ENCODE measurements around the gene RIN1.
"Not testable (repeated sequence)": the region's sequence is repeated elsewhere in the genome, so short reads cannot be mapped to it uniquely, and the experiment has no call there.

Gene RIN1

DNA sequence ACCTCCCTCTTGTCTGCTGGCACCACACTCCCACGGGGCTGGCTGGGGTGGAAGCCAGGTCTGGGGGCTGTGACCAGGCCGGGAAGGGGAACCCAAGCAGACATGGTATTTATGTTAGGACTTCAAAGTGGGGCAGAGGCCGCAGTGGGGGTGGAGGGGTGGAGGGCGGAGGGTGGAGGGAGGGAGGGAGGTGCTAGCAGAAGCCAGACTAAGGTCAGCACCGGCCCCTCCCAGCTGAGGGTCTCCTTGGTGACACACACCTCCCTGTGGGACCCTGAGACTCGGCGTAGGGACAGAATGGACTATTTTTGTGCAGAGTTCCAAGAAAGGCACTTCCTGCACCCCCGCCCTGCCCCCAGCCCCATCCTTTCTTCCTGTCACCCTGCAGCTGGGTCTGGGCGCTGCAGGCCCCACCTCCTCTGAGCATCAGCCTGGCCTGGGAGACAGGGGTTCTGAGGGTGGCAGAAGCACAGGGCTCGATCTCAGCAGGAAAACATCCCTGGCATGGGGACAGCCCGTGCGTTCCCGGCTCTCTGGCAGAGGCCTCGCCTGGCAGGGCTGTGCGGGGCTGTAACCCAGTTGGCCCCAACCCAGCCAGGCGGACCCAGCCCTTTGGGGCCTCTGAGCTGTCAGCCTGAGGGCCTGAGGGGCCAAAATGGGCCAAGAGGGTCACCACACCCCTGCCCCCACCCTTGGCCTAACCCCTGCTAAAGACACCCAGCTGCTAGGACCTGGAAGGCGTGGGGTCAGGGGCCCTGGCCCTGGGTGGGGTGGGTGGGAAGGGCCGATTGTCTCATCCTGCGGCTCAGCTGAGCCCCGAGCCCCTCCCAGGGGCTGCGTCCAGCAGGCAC, 9.7 kb downstream of the RIN1 start:
- no peaks in the 10 kb centered on the region for H3K79me2 ChIP-seq (ENCODE audit: control insufficient read depth, insufficient read depth, low read length, unreplicated experiment)
- H3K36me3 ChIP-seq (ENCODE audit: insufficient read depth, low read length): no peaks in the 10 kb centered on the region
- peaks cover 67% of the 10 kb centered on the region for H3K4me1 ChIP-seq (ENCODE audit: control insufficient read depth, insufficient read depth, low read length, unreplicated experiment)
- H3K27me3 ChIP-seq (ENCODE audit: insufficient read depth, low read length): no peaks in the 10 kb centered on the region
- peak overlapping the region; percentile 86 for H3K27ac ChIP-seq (ENCODE audit: low read depth, low read length)
- no peak overlapping the region for H3K4me3 ChIP-seq (ENCODE audit: low read depth, low read length)
- no peak overlapping the region for H2AFZ ChIP-seq (ENCODE audit: low read length, unreplicated experiment)

DNA sequence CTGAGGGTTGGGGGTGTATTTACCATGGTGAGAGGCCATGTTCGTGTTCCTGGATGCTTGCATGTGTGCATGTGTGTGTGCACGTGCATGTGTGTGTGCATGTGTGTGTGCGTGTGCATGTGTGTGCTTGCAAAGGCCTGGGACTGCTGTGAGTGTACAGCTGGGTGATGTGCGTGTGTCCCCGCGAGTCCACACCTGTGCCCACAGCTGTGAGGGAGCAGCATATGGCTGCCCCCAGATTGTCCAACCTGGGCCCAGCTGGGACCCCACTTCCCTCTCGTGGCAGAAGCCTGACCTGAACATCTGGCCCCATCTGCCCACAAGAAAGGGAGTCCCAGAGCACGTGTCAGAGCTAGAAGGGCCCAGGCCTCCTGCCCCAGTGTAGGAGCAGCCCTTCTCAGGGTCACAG, 11.0 kb downstream of the RIN1 start:
- no peak overlapping the region for H2AFZ ChIP-seq (ENCODE audit: low read length, unreplicated experiment)
- H3K36me3 ChIP-seq (ENCODE audit: insufficient read depth, low read length): no peaks in the 10 kb centered on the region
- peak overlapping the region; percentile 86 for H3K27ac ChIP-seq (ENCODE audit: low read depth, low read length)
- H3K4me1 ChIP-seq (ENCODE audit: control insufficient read depth, insufficient read depth, low read length, unreplicated experiment): peaks cover 68% of the 10 kb centered on the region
- no peak overlapping the region for H3K4me3 ChIP-seq (ENCODE audit: low read depth, low read length)
- H3K79me2 ChIP-seq (ENCODE audit: control insufficient read depth, insufficient read depth, low read length, unreplicated experiment): no peaks in the 10 kb centered on the region
- H3K27me3 ChIP-seq (ENCODE audit: insufficient read depth, low read length): no peaks in the 10 kb centered on the region

DNA sequence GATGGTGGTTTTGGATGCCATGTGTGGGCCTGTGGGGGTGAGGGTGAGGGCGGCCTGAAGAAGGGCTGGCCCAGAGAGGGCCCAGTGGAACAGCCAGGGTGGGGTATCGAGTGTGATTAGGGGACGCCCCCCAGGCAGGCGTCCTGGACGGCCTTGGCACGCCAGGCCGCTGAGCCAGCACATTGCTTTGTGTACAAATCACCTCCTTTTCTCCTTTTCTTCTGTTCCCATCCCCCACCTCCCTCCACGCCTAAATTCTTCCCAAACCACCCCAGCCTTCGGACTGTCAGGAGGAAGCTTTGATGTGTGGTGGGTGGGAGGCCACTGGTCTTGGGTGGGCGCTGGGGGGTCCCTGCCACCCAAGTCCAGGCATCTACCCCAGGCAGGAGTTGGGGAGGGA, 11.6 kb downstream of the RIN1 start:
- no peaks in the 10 kb centered on the region for H3K79me2 ChIP-seq (ENCODE audit: control insufficient read depth, insufficient read depth, low read length, unreplicated experiment)
- no peaks in the 10 kb centered on the region for H3K36me3 ChIP-seq (ENCODE audit: insufficient read depth, low read length)
- H3K4me3 ChIP-seq (ENCODE audit: low read depth, low read length): no peak overlapping the region
- no peaks in the 10 kb centered on the region for H3K27me3 ChIP-seq (ENCODE audit: insufficient read depth, low read length)
- H2AFZ ChIP-seq (ENCODE audit: low read length, unreplicated experiment): no peak overlapping the region
- peaks cover 68% of the 10 kb centered on the region for H3K4me1 ChIP-seq (ENCODE audit: control insufficient read depth, insufficient read depth, low read length, unreplicated experiment)
- peak overlapping the region; percentile 14; the same call in 1 of the 2 replicates for H3K27ac ChIP-seq (ENCODE audit: low read depth, low read length)

DNA sequence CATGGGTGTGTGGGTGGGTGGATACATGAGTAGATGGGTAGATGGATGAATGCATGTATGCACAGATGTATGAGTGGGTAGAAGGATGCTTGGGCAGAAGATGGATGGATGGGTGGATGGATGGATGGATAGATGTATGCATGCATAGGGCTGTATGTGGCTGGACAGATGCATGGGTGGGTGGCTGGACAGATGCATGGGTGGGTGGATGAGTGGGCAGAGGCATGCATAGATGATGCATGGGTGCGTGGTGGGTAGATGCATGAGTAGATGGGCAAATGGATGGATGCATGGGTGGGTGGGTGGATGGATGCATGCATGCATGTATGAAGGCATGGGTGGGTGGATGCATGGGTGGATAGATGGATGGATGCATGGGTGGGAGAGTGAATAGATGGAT, 12.6 kb downstream of the RIN1 start:
- H3K4me3 ChIP-seq (ENCODE audit: low read depth, low read length): no peak overlapping the region
- no peaks in the 10 kb centered on the region for H3K27me3 ChIP-seq (ENCODE audit: insufficient read depth, low read length)
- no peaks in the 10 kb centered on the region for H3K36me3 ChIP-seq (ENCODE audit: insufficient read depth, low read length)
- H2AFZ ChIP-seq (ENCODE audit: low read length, unreplicated experiment): no peak overlapping the region
- no peak overlapping the region for H3K27ac ChIP-seq (ENCODE audit: low read depth, low read length)
- no peaks in the 10 kb centered on the region for H3K79me2 ChIP-seq (ENCODE audit: control insufficient read depth, insufficient read depth, low read length, unreplicated experiment)
- peaks cover 71% of the 10 kb centered on the region for H3K4me1 ChIP-seq (ENCODE audit: control insufficient read depth, insufficient read depth, low read length, unreplicated experiment)

DNA sequence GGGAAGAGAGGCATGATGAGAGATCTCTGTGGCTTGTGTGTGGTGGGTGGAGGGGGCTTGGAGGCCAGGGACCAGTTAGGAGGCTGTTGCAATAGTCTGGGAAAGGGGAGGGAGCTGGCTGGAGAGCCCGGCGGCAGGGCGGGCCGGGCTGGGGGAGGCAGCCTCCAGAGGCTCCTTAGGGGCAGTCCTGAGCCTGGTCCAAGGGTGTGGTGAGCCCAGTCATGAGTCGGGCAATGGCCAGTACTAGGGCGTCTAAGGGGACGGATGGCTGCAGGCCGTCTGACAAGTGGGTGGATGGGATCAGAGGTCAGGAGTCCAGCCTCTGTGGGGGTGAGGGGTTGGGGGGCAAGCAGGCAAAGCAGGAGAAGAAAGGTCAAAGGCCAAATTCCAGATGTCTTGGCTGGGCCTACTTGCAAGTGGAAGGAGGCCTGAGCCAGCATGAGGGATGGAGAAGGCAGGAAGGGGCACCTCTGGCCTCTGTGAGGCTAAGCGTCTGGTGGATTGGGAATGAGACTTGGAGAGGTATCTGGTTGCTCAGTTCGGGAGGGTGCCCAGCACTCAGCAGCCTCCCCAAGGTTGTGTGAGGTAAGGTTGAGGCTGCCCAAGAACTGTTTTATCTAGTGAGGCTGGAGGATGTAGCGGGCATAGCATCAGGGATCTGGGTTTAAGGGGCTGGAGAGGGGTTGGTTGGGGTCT, 13.4 kb downstream of the RIN1 start:
- Histone ChIP-seq H3K36me3 (ENCODE audit: insufficient read depth, low read length) (no peaks in the 10 kb centered on the region), H3K27ac (ENCODE audit: low read depth, low read length) (peak overlapping the region; percentile 59), H3K79me2 (ENCODE audit: control insufficient read depth, insufficient read depth, low read length, unreplicated experiment) (no peaks in the 10 kb centered on the region), H3K4me1 (ENCODE audit: control insufficient read depth, insufficient read depth, low read length, unreplicated experiment) (peaks cover 71% of the 10 kb centered on the region), H3K4me3 (ENCODE audit: low read depth, low read length) (no peak overlapping the region), H2AFZ (ENCODE audit: low read length, unreplicated experiment) (peak overlapping the region; percentile 81), H3K27me3 (ENCODE audit: insufficient read depth, low read length) (no peaks in the 10 kb centered on the region)

DNA sequence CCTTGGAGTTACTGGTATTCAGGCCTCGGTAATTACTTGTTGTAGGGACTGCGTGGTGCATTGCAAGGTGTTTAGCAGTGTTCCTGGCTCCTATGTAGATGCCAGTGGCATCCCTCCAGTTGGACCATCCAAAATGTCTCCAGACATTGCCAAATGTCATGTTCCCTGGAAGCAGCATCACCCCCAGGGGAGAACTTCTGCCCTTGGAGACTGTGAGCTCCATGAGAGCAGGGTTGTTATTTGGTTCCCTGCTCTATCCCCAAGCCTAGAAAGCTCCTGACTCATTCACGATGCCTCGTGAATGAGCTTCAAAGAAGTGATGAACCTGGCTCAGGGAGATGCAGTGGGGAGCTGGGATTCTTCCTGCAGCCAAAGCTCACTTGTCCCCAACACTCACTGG, 14.6 kb downstream of the RIN1 start:
- Histone ChIP-seq H3K4me1 (ENCODE audit: control insufficient read depth, insufficient read depth, low read length, unreplicated experiment) (peaks cover 67% of the 10 kb centered on the region), H3K27me3 (ENCODE audit: insufficient read depth, low read length) (no peaks in the 10 kb centered on the region), H3K36me3 (ENCODE audit: insufficient read depth, low read length) (no peaks in the 10 kb centered on the region), H3K27ac (ENCODE audit: low read depth, low read length) (no peak overlapping the region), H2AFZ (ENCODE audit: low read length, unreplicated experiment) (no peak overlapping the region), H3K4me3 (ENCODE audit: low read depth, low read length) (no peak overlapping the region), H3K79me2 (ENCODE audit: control insufficient read depth, insufficient read depth, low read length, unreplicated experiment) (peaks cover 2% of the 10 kb centered on the region)

DNA sequence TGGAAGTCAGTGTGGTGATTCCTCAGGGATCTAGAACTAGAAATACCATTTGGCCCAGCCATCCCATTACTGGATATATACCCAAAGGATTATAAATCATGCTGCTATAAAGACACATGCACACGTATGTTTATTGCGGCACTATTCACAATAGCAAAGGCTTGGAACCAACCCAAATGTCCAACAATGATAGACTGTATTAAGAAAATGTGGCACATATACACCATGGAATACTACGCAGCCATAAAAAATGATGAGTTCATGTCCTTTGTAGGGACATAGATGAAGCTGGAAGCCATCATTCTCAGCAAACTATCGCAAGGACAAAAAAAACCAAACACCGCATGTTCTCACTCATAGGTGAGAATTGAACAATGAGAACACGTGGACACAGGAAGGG, 15.5 kb downstream of the RIN1 start:
- H3K79me2 ChIP-seq (ENCODE audit: control insufficient read depth, insufficient read depth, low read length, unreplicated experiment): peaks cover 11% of the 10 kb centered on the region

DNA sequence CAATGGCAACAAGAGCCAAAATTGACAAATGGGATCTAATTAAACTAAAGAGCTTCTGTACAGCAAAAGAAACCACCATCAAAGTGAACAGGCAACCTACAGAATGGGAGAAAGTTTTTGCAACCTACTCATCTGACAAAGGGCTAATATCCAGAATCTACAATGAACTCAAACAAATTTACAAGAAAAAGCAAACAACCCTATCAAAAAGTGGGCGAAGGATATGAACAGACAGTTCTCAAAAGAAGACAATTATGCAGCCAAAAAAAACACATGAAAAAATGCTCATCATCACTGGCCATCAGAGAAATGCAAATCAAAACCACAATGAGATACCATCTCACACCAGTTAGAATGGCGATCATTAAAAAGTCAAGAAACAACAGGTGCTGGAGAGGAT, 15.9 kb downstream of the RIN1 start:
- H3K36me3 ChIP-seq (ENCODE audit: insufficient read depth, low read length); H2AFZ ChIP-seq (ENCODE audit: low read length, unreplicated experiment); H3K4me3 ChIP-seq (ENCODE audit: low read depth, low read length); H3K27me3 ChIP-seq (ENCODE audit: insufficient read depth, low read length); H3K27ac ChIP-seq (ENCODE audit: low read depth, low read length): not testable (repeated sequence)
- Histone ChIP-seq H3K79me2 (ENCODE audit: control insufficient read depth, insufficient read depth, low read length, unreplicated experiment) (peaks cover 15% of the 10 kb centered on the region), H3K4me1 (ENCODE audit: control insufficient read depth, insufficient read depth, low read length, unreplicated experiment) (peaks cover 56% of the 10 kb centered on the region)

More for the DNA sequence above, 15.5 kb downstream of the RIN1 start:
- not testable (repeated sequence) for H3K36me3 ChIP-seq (ENCODE audit: insufficient read depth, low read length); H3K4me3 ChIP-seq (ENCODE audit: low read depth, low read length); H3K27ac ChIP-seq (ENCODE audit: low read depth, low read length); H2AFZ ChIP-seq (ENCODE audit: low read length, unreplicated experiment); H3K27me3 ChIP-seq (ENCODE audit: insufficient read depth, low read length)
- H3K4me1 ChIP-seq (ENCODE audit: control insufficient read depth, insufficient read depth, low read length, unreplicated experiment): peaks cover 59% of the 10 kb centered on the region

DNA sequence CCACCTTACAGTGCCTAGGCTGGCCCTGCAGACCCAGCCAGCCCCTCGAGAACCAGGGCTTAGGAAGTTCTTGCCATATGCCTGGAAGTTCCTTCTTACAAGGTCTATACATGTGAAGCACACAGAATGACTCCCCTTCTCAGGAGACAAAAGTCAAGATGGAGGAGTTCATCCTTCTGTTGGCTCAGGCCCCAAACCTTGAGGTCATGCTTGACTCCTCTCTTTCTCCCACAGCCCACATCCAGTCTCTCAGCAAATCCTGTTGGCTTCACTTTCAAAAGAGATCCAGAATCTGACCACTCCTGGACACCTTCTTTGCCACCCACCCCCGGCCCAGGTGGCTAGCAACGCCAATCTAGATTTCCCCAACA, 17.6 kb downstream of the RIN1 start:
- Histone ChIP-seq H2AFZ (ENCODE audit: low read length, unreplicated experiment) (peak overlapping the region; percentile 66), H3K27ac (ENCODE audit: low read depth, low read length) (peak overlapping the region; percentile 97), H3K4me3 (ENCODE audit: low read depth, low read length) (no peak overlapping the region), H3K36me3 (ENCODE audit: insufficient read depth, low read length) (no peaks in the 10 kb centered on the region), H3K27me3 (ENCODE audit: insufficient read depth, low read length) (no peaks in the 10 kb centered on the region), H3K4me1 (ENCODE audit: control insufficient read depth, insufficient read depth, low read length, unreplicated experiment) (peaks cover 51% of the 10 kb centered on the region), H3K79me2 (ENCODE audit: control insufficient read depth, insufficient read depth, low read length, unreplicated experiment) (peaks cover 32% of the 10 kb centered on the region)

DNA sequence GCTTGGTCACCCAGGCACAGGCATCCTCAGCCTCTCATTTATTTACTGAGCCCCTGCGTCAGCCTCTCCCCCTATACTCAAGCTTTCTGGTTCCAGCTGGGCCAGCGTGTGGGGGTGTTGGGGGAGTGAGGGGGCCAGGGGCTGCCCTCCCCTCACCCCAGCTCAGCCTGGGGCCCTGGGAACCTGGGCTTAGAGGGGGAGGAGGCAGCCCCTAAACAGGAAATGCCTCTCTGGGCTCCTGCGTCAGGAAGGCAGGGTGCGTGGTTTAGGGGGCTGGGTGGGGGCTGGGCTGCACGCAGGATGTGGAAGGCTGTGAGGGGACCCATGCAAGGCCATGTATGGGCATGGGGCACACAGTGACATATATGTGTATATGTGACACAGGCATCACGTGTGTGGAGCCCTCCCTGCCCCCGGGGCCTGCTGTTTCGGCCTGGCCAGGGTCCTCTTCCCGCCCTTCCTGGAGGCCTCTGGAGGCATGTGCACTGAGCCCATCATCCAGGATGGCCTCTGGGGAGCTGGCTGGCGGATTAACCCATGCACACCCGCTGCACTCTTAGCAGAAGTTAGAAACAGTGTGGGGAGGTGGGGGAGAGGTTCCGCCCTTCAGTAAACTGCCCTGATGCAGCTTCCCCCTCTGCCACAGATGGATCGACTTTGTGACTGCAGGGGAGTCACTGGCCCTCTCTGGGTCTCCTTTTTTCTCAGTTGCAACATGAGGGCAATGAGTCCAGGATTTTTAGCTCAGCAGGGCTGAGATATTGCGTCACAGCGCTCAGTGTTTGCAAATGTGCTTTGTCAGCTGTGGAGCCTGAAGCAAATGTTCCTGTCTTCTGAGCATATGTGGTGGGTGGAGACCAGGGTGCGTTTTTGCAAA, 18.3 kb downstream of the RIN1 start:
- Histone ChIP-seq H2AFZ (ENCODE audit: low read length, unreplicated experiment) (peak overlapping the region; percentile 66), H3K27me3 (ENCODE audit: insufficient read depth, low read length) (no peaks in the 10 kb centered on the region), H3K79me2 (ENCODE audit: control insufficient read depth, insufficient read depth, low read length, unreplicated experiment) (peaks cover 34% of the 10 kb centered on the region), H3K27ac (ENCODE audit: low read depth, low read length) (peak overlapping the region; percentile 97), H3K4me1 (ENCODE audit: control insufficient read depth, insufficient read depth, low read length, unreplicated experiment) (peaks cover 45% of the 10 kb centered on the region), H3K36me3 (ENCODE audit: insufficient read depth, low read length) (no peaks in the 10 kb centered on the region), H3K4me3 (ENCODE audit: low read depth, low read length) (peak overlapping the region; percentile 94)
